Measurements from ENCODE around the gene RUSF1.
"Not testable (repeated sequence)": the region's sequence is repeated elsewhere in the genome, so short reads cannot be mapped to it uniquely, and the experiment has no call there.

The RUSF1 gene

DNA sequence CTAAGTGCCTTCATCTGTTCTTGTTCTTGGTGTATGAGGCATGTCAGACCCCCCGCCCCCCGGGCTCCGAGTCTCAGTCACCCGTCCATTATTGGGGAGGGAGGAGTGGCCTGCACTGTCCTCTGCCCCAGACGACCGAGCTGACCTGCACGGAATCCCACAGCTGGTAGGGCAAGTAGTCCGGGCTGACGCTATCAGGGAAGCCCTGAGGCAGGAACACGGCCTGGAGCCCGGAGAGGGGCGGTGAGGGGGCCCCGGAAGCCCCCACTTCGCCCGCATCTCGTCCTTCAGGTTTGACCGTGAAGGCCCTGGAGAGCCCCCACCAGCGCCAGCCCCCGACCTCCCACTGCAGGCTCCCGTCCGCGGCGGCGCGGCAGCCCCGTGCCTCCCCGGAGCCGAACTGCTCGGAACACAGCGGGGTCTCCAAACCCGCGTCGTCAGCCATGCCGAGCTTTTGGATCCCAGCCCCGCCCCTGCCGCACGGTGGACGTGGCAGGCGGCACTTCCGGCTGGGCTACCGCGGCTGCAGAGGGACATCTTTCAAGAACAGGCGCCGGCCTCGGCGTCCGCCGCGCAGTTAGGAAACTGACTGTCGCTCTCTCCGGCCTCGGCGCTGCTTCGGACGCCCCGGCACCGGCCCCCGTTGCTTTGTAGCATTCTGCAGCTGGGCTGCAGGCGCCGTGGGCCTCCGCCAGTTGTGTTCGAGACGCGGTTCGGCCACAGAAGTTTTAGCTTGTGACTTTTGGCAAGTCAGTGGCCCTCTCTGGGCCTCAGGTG, at the start of gene RUSF1:
Gene RUSF1, minus strand, starts transcription at position 463 of the 777 bp plus-strand sequence. Its CDS starts 18 bp downstream, at position 445.
- DNase-seq (ENCODE audit: low read depth in 2 of 2): peak; percentile 63 to 67

DNA sequence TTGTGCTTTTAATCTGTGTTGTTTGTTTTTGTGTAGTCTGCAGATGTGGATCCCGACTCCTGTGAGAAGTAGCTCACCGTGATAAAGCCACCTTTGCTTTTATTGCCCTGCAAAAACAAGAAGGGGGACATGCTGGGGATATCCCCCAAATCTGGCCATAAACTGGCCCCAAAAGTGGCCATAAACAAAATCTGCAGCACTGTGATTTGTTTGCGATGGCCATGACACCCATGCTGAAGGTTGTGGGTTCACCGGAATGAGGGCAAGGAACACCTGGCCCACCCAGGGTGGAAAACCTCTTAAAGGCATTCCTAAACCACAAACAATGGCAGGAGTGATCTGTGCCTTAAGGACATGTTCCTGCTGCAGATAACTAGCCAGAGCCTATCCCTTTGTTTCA, 34.6 kb upstream of the RUSF1 start:
- DNase-seq (ENCODE audit: low read depth in 2 of 2): no peak

DNA sequence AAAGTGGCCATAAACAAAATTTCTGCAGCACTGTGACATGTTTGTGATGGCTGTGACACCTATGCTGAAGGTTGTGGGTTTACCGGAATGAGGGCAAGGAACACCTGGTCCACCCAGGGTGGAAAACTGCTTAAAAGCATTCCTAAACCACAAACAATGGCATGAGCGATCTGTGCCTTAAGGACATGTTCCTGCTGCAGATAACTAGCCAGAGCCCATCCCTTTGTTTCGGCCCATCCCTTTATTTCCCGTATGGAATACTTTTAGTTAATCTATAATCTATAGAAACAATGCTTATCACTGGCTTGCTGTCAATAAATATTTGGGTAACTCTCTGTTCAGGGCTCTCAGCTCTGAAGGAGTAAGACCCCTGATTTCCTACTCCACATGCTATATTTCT, 31.6 kb upstream of the RUSF1 start:
- DNase-seq (ENCODE audit: low read depth in 2 of 2): not testable (repeated sequence)

DNA sequence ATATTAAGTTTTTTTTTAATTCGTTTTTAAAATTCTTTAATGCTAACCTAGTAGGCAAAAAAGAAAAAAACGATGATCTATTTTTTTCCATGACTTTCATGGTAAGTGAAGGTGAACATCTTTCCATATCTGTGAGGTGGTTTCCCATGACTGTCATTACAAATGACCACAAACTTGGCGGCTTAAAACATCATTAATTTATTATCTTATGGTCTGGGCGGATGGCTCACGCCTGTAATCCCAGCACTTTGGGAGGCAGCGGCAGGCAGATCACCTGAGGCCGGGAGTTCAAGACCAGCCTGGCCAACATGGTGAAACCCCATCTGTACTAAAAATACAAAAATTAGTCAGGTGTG, 30.0 kb upstream of the RUSF1 start:
- DNase-seq (ENCODE audit: low read depth in 2 of 2): not testable (repeated sequence)

DNA sequence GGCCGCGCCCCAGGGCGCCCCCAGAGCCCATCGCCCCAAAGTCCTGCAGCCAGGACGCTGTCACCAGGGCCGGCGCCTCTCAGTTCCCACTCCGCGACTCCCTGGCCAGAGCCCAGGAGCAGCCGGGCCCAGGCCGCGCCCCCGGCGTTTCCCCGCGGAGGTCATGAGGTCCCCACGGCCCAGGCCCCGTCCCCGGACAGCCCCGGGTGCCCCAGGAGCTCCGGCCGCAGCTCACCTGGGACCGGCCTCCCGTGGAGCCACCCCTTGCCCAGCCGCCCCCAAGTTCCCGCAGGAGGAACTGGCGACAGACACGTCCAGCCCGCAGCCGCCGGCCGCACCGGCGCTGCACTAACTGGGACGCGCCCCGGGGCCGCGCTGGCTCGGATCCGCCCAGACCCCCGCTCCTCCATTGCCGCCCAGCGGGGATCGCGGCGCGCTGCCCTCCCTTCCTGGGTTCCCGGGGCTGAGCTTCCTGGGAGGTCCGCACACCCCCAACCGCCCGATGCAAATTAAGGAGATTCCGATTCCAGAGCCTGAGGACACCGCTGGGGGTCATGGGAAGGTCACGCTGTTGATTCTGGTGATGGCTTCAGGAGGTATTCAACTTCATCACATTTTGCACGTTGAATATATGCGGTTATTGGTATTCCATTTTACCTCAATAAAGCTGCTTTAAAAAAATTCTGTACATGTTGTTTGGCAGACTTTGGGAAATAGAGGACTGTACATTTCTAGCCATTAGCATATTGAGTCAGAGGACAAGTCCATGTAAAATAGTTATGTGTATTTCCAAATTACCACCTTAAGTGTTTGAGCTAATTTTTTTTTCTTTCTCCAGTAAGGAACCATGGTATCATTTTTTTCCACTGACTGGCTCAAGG, 29.4 kb upstream of the RUSF1 start:
- no peak for DNase-seq (ENCODE audit: low read depth in 2 of 2)

DNA sequence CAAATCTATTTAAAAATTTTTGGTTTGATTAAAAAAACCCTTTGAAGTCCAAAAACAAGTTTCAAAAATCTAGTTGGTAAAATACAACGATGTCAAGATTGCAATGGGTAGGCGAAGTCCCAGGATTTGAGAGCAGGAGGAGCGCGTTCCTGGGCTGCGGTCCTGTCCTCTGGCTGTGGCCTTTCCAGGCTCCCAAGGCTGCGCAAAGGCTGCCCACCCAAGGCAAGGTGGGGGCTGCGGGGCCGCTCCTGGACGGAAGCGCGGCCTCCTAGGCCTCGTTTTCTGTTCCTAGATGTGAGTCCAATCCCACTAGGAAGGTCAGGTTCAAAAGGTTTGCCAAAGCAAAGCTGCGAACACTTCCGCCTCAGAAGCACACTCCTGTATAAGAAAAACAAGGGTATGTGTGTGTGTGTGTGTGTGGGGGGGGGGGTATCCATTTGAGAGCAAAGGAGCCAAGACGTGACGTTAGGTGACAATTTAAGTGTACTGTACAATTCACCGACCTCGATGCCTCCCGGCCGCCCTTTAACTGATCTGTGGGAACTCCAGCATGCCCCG, 28.7 kb upstream of the RUSF1 start:
- no peak for DNase-seq (ENCODE audit: low read depth in 2 of 2)

DNA sequence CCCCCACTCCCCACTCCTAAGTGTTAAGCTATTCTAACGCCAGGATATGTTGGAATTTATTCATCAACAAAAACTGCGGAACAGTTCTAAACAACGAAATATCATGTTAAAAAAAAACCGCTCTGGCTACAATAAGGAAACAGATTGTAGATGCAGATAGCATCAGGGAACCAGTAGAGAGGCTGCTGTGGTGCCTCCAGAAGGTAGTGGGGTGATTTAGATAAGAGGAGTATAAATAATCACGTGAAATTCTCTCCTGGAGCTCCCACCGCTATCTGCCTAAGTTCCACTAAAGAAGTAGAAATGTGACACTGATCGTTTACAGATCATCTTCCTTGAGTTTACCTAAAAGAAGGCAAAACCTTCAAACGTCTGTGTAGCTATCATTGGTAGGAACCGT, 27.5 kb upstream of the RUSF1 start:
- no peak for DNase-seq (ENCODE audit: low read depth in 2 of 2)

DNA sequence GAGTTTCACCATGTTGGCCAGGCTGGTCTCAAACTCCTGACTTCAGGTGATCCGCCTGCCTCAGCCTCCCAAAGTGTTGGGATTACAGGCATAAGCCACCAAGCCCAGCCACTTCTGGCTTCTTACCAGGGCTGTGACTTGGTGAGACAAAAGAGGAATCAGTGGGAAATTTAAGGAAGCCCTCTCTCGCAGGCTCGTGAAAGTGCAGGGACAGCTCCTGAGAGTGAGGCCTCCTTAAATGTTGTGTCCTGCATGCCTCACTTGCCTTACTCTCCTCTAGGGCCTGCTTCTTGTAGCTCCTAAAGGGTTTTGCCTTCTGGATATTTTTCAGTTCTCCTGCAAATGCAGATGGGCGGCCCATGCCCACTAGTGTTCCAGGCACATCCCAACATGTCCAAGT, 24.7 kb upstream of the RUSF1 start:
- DNase-seq (ENCODE audit: low read depth in 2 of 2): no peak

DNA sequence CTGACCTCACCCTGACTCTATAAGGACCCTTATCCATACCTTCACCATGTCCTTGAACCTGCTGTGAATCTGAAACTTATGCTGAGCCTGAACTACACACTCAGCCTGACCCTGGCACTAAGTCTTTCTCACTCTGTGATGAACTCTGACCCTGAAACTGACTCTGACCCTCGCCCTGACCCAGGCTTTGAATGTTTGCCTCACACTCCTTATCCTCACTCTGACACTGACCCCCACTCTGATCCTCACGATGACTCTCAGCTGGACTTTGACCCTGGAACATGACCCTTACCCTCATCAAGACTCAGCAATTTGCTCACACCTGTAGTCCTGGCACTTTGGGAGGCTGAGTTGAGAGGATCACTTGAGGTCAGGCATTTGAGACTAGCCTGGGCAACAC, 23.9 kb upstream of the RUSF1 start:
- DNase-seq (ENCODE audit: low read depth in 2 of 2): no peak

DNA sequence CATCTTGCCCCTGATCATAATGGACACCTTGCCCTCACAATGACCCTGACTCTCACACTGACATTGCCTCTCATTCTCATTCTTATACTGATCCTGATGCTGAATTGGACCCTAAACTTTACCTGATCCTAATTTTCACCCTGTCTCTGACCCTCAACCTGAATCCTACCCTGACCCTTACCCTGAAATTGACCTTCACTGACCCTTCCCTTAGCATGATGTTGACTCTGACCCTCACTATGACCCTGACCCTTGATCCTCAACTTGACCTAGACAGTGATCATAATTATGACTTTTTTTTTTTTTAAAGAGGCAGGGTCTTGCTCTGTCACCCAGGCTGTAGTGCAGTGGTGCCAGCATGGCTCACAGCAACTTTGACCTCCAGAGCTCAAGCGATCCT, 22.9 kb upstream of the RUSF1 start:
- no peak for DNase-seq (ENCODE audit: low read depth in 2 of 2)

DNA sequence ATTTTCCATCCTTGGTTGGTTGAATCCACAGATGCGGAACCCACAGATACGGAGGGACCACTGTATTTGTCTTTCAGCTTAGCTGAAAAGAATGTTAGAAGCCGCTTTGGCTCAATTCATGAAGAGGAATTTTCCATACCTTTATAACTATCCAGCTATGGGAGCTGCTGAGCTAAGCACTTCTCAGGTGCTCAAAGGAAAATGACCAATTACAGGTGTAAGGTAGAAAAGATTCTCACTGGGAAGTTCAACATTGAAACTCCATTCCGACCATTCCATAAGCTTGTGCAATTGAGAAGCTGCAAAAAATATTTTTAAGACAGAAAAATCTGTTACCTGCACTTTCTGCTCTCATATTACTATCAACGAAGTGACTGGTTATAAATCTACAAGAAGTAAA, 22.2 kb upstream of the RUSF1 start:
- no peak for DNase-seq (ENCODE audit: low read depth in 2 of 2)

DNA sequence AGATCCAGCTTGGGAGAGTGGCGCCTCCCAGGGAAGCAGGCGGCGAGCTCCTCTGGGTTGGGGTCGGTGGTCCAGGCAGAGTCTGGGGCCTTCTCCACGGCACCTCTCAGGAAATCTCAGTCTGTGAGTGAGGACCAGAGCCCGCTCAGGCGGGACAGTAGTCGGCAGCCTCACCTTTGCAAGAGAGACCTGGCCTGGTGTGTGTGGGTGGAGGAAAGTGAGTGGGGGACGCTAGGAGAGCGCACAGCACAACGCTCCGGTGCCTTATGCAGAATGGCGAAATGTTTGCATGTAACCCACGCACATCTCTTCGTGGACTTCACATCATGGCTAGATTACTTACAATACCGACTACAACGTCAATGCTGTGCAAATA, 21.7 kb upstream of the RUSF1 start:
- no peak for DNase-seq (ENCODE audit: low read depth in 2 of 2)

DNA sequence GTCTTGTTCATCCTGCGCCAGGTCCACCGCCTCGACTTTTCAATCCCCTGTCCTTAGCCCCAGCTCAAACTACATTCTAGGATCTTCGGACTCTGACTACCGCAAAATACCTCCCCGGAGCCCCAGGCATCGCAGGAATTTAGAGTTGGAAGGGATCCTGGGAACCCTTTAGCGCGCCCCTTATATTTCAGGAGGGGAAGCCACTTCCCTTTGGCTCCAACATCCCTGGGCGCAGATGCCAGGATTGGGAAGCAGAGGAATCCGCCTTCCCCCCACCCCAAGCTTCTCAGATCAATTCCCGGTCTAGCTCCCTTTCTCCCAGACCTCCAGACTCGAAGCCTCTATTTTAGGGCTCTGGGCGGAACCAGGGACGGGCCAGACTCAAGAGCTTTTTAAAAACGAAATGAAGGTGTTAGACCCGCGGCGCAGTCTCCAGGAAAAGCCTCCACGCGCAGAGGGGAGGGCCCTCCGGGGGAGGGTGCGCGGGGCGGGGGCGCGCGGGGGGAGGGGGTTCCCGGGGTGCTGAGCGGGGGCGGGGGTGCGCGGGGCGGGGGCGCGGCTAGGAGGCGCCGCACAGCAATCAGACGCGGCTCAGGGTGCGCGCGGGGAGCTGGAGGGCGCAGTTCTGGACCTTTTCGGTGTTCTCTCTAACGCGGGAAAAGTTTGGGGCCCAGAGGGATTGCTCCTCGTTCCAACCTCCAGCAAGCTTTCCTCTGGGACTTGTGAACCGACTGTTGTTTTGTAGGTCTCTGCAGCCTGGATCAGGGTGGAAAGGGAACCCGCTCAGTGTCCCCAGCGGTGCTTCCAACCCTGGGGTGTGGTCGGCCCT, 21.1 kb upstream of the RUSF1 start:
- no peak for DNase-seq (ENCODE audit: low read depth in 2 of 2)

DNA sequence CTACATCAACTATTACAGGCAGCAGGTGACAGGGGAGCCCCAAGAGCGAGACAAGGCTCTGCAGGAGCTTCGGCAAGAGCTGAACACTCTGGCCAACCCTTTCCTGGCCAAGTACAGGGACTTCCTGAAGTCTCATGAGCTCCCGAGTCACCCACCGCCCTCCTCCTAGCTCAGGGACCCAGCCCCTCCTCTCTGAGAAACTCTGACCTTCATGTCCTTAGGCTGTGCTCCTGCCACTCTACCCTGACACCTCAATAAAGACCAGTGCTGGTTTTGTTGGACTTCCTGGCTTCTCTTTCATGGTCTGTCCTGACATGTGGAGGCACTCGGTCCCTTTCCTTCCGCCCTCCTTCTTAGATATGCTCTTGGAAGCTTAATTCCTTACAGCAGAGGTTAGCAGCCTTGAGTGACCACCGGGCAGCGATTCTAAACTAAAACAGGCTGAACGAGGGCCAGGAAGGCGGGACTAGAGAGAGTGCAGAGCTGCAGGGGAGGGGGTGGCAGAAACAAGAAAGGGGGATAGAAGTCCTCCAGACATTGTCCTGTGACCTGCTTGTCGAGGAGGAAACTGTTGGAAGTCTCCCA, 20.4 kb upstream of the RUSF1 start:
- no peak for DNase-seq (ENCODE audit: low read depth in 2 of 2)

DNA sequence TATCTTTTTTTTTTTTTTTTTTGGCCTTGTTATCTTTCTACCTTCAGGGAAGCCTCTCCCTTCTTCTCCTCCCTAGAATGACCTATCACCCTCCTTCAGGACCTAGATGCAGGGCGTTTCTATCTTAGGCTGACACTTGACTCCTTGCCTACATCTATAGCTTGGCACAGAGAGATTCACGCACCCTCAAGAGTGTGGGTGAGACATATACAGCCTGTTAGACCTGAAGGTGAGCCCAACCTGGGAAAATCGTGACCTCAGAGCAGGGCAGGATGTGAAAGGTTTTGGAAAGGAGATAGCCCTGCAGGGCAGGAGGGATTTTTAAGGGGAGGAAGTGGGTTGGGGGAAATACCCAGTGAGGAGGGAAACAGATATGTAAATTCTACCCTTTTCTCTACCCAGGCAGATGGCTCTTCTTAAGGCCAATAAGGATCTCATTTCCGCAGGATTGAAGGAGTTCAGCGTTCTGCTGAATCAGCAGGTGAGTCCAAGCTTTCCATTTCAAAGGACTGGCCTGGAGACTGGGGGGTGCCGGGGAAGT, 19.6 kb upstream of the RUSF1 start, which contains the start of gene AHSP:
Gene AHSP, plus strand, starts transcription at position 167 of the 541 bp plus-strand sequence. Its CDS starts 240 bp downstream, at position 407.
- DNase-seq (ENCODE audit: low read depth in 2 of 2): no peak

DNA sequence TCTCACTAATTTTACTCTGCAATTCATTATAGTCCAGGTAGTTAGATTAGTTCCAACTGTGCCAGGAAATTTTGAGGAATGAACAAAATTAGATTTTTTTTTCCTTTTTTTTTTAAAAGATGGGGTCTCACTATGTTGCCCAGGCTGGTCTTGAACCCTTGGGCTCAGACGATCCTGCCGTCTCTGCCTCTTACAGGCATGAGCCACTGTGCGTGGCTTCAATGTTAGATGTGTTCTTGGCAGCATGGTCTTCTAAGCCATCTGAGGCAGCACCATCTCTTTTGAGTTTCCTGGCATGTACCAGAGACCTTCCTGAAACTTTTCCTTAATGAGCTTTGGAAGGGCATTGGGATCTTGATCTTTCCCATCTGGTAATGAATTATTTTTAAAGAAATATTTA, 16.9 kb upstream of the RUSF1 start:
- no peak for DNase-seq (ENCODE audit: low read depth in 2 of 2)

DNA sequence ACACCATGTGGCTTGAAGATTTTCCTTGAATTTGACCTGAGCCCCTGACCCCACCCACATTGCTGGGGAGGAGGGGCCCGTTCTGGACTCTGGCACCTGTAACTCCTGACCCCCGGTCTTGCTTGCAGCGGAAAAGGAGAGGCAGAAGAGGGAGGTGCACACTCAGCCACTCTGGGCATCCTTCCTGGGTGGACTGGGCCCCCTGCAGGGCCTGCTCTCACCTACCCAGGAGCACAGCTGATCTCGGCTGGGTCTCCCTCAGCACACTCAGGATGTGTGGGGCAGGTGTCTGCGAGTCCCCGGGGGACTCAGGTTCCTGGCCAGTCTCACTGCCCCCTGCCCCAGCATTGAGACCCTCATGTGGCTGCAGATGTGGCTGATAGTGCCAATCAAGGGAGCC, 15.6 kb upstream of the RUSF1 start:
- DNase-seq (ENCODE audit: low read depth in 2 of 2): not testable (repeated sequence)

DNA sequence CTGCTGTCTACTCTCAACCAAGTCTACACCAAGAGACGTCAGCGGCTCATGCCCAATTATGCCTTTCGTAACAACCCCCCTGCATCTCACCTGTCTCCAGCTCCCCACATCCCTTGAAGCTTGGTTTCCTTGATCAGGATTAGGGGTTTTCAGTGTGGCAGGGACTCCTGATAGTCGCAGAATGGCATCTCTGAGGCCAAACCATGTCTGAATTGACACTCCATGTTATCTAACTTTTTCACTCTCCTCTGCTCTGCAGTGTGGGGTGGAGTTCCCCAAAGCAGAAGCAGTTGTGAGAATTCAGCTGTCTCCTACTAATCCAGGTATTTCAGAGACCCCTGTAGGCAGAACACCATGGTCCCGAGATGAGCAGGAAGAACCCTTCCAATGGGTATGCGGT, 13.9 kb upstream of the RUSF1 start:
- no peak for DNase-seq (ENCODE audit: low read depth in 2 of 2)

DNA sequence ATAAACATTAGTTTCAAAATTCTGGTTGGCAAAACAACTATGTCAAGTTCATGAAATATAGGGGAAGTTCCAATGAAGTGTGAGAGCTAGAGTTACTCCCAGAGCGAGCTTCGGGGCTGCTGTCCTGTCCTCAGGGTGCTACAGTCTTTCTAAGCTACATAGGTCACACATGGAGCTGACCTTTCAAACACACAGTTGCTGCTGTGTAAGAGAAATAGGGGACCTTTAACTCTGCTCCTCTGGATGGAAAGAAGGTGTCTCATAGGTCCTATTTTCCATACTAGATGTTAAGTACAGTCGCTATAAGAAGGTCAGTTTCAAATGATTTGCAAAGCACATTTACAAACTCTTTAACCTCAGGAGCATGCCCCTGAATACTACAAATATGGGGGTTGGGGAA, 13.2 kb upstream of the RUSF1 start:
- DNase-seq (ENCODE audit: low read depth in 2 of 2): no peak

DNA sequence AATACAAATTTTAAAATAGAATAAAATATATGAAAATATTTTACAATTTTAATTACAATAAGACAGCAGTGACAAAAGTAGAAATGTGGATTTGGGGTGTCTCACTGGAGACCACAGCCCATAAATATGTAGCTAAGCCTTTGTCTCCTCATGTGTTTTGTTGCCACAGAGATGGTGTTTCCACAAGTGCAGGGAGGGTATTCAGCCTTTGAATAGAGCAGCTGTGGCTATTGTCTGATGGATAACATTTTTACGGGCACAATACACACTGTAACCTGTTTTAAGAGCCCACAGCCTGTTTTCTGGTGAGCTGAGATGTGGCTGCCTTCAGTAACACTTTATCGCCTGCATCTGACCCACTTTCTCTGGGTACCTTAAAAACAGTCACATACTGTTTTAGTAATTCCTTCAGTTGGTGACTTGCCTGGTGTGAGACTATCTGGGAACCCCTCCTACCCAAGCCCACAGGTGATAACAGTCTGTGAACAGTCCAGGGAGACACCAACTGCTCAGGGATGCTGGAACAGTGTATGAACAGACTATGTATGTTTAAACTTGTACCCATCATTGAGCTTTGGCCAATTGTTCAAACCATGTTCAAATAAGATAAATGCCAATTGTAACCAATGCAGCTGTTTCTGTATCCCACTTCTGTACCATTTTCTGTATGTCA, 11.7 kb upstream of the RUSF1 start:
- no peak for DNase-seq (ENCODE audit: low read depth in 2 of 2)
